NOMO-1 treated with dmso at 0.1 percent for 144 hours (cell line): ENCODE data around the gene WNT1.

Experiments used
- DNase-seq: peaks from one replicate; lab custom pipeline; 2025; ENCODE audit not compliant: unreplicated experiment; lab: John Stamatoyannopoulos, UW

Gene WNT1

GRCh38 chr12:48960834-48961233 is 17.3 kb upstream of the WNT1 start:
- no peak for DNase-seq

GRCh38 chr12:48961331-48961730 is 16.8 kb upstream of the WNT1 start:
- no peak for DNase-seq

- DNase-seq = no peak
These were observed 16.3 kb upstream of the WNT1 start for GRCh38 chr12:48961801-48962200.

GRCh38 chr12:48965298-48965838 is 12.8 kb upstream of the WNT1 start:
- no peak for DNase-seq

GRCh38 chr12:48966177-48966895 is 11.8 kb upstream of the WNT1 start:
- DNase-seq = no peak

GRCh38 chr12:48967991-48968390 is 10.1 kb upstream of the WNT1 start:
- DNase-seq = no peak

- no peak for DNase-seq
These were observed 9.7 kb upstream of the WNT1 start for GRCh38 chr12:48968467-48968866.

GRCh38 chr12:48969160-48969771 is 8.9 kb upstream of the WNT1 start:
- DNase-seq = no peak

GRCh38 chr12:48969833-48970701 is 8.1 kb upstream of the WNT1 start:
- no peak for DNase-seq

- no peak for DNase-seq
These were observed 7.3 kb upstream of the WNT1 start for GRCh38 chr12:48970702-48971334.

- DNase-seq = peak; percentile 69
These were observed 5.7 kb upstream of the WNT1 start for GRCh38 chr12:48972213-48972951.

- DNase-seq = no peak
These were observed 5.1 kb upstream of the WNT1 start for GRCh38 chr12:48972952-48973483.

GRCh38 chr12:48973531-48973930 is 4.6 kb upstream of the WNT1 start:
- no peak for DNase-seq

- DNase-seq = no peak
These were observed 4.0 kb upstream of the WNT1 start for GRCh38 chr12:48973941-48974673.

GRCh38 chr12:48977290-48978281 is 536 bp upstream of the WNT1 start:
- DNase-seq = peak; percentile 52

- DNase-seq = no peak
These were observed 849 bp downstream of the WNT1 start for GRCh38 chr12:48978741-48979601.

GRCh38 chr12:48979602-48980388 is 1.7 kb downstream of the WNT1 start:
- no peak for DNase-seq
